Heart left ventricle (tissue), 13 donors: ENCODE data around the gene SLC29A3.

Experiments used
- POLR2A ChIP-seq, 2 donors: fragments of 450-650 bp; IDR thresholded peaks; one replicate each; pipeline ENCODE4 v1.6.1; 2017; ENCODE audit warnings: antibody characterized with exemption in 2 of 2, mild to moderate bottlenecking in 2 of 2, moderate library complexity in 2 of 2
- TF ChIP-seq, protein P1 (sequence below), 12 donors: fragments of 200-600 bp; sonication (generic) in 4 of 12; IDR thresholded peaks; one replicate each; pipeline versions ENCODE4 v1.5.0 to v1.8.0; 2018 to 2022; ENCODE audit warnings: antibody characterized with exemption in 12 of 12, mild to moderate bottlenecking in 5 of 12
- donor health status: ischemic (EF 13 %, LVEDD 7.1; RV severe dilation, severe dysfunction).
- donor health status: DM: no; HTN: yes; CAD: no.
- donor health status: DM: no; HTN: no; CAD: no.
- donor health status: ischemic (EF 25% LVEDD 6.9; RV normal size, moderate dysfunction).
- donor health status: ischemic (EF 25% LVEDD 5.7; RV mildly dilated, moderate dysfunction).
- donor health status: ischemic (EF 35%, LVEDD 5.7; RV mildly dilated, moderate dysfunction).
- donor health status: nonischemic (EF 11% LVEDD 7.7; RV severe dilation, severe dysfunction).
- donor health status: DM: yes; HTN: yes; CAD: no.
- donor health status: PGD.
- donor health status: ischemic (EF 29% LVEDD 5.4; RV normal size, mild dysfunction).
- donor health status: nonischemic (EF 23%, LVEDD 6.1; RV moderate dilation, normal function).

DNA sequence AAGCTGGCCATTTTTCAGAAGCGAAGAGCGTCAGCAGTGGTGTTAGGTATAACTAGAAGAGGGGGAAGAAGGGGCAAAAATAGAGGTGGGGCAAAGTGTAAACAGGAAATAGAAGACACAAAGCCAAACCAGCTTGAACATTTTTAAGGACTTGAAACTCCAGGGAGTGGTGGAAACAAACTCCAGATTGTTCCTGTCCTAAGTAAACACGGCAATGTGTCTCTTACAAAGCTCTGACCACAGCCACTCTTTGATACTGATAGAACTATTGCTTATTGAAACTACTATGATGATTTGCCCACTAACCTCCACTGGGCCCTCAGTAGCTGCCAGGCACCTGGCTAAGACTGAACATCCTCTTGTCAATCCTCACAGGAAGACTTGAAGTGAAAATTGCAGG, 56.9 kb downstream of the SLC29A3 start:
- TF ChIP-seq, protein P1, sequence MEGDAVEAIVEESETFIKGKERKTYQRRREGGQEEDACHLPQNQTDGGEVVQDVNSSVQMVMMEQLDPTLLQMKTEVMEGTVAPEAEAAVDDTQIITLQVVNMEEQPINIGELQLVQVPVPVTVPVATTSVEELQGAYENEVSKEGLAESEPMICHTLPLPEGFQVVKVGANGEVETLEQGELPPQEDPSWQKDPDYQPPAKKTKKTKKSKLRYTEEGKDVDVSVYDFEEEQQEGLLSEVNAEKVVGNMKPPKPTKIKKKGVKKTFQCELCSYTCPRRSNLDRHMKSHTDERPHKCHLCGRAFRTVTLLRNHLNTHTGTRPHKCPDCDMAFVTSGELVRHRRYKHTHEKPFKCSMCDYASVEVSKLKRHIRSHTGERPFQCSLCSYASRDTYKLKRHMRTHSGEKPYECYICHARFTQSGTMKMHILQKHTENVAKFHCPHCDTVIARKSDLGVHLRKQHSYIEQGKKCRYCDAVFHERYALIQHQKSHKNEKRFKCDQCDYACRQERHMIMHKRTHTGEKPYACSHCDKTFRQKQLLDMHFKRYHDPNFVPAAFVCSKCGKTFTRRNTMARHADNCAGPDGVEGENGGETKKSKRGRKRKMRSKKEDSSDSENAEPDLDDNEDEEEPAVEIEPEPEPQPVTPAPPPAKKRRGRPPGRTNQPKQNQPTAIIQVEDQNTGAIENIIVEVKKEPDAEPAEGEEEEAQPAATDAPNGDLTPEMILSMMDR (IDR thresholded peaks at IDR 0.05), result no peak
- TF ChIP-seq POLR2A (IDR thresholded peaks at IDR 0.05), result no peak
